NCI-H226 (cell line): ENCODE results near the gene TOR1AIP1.
A peak's percentile ranks its signal among the peaks of the same experiment; 100 is the strongest.

Experiments used
- DNase-seq: peaks from one replicate; pipeline ENCODE4 v3.0.0-alpha.2; 2015

The TOR1AIP1 gene

GRCh38 chr1:179883040-179883744, 1.1 kb downstream of the TOR1AIP1 start:
- DNase-seq, result no peak

- DNase-seq, result peak; percentile 19
These were observed 1.7 kb downstream of the TOR1AIP1 start for GRCh38 chr1:179883745-179884138.

GRCh38 chr1:179888071-179888470, 6.0 kb downstream of the TOR1AIP1 start:
- no peak for DNase-seq

GRCh38 chr1:179889589-179889988, 7.5 kb downstream of the TOR1AIP1 start:
- DNase-seq, result no peak

- no peak for DNase-seq
These were observed 28.8 kb downstream of the TOR1AIP1 start for GRCh38 chr1:179910934-179911333.

- DNase-seq, result no peak
These were observed 29.7 kb downstream of the TOR1AIP1 start for GRCh38 chr1:179911812-179912211.

GRCh38 chr1:179917601-179918429, 35.7 kb downstream of the TOR1AIP1 start:
- no peak for DNase-seq

- no peak for DNase-seq
These were observed 39.4 kb downstream of the TOR1AIP1 start for GRCh38 chr1:179921472-179921871.

- DNase-seq, result no peak
These were observed 40.1 kb downstream of the TOR1AIP1 start for GRCh38 chr1:179921981-179922872.

GRCh38 chr1:179923029-179923428, 40.9 kb downstream of the TOR1AIP1 start:
- DNase-seq, result no peak

GRCh38 chr1:179924268-179924667, 42.2 kb downstream of the TOR1AIP1 start:
- DNase-seq, result no peak

GRCh38 chr1:179925302-179925701, 43.2 kb downstream of the TOR1AIP1 start:
- DNase-seq, result no peak

- DNase-seq, result peak; percentile 77
These were observed 44.1 kb downstream of the TOR1AIP1 start for GRCh38 chr1:179925922-179926849.

- no peak for DNase-seq
These were observed 44.7 kb downstream of the TOR1AIP1 start for GRCh38 chr1:179926850-179927205.

GRCh38 chr1:179929955-179930798, 48.1 kb downstream of the TOR1AIP1 start:
- DNase-seq, result no peak

GRCh38 chr1:179930867-179931266, 48.8 kb downstream of the TOR1AIP1 start:
- DNase-seq, result peak; percentile 78

GRCh38 chr1:179933219-179933618, 51.1 kb downstream of the TOR1AIP1 start:
- DNase-seq, result no peak

- DNase-seq, result no peak
These were observed 53.9 kb downstream of the TOR1AIP1 start for GRCh38 chr1:179935909-179936496.

GRCh38 chr1:179937668-179938254, 55.7 kb downstream of the TOR1AIP1 start:
- no peak for DNase-seq

GRCh38 chr1:179938752-179939151, 56.7 kb downstream of the TOR1AIP1 start:
- DNase-seq, result peak; percentile 32
